Kidney epithelial cell (primary cell): ENCODE data around the gene SEMA4D. TPM values are rescaled to one million over a fixed set of nuclear protein-coding genes. Genes with fewer than 3 reads are reported as not detected.

Experiments used
- DNase-seq: peaks from one replicate; pipeline ENCODE4 v3.0.0-alpha.2; 2010; ENCODE audit warnings: low read depth
- H3K27me3 ChIP-seq: 2 replicates; pipeline ENCODE4 v1.6.0; 2011; ENCODE audit warnings: low read length; ENCODE audit not compliant: control insufficient read depth, insufficient read depth
- H3K36me3 ChIP-seq: 2 replicates; pipeline ENCODE4 v1.5.1; 2011; ENCODE audit warnings: low read length; ENCODE audit not compliant: control insufficient read depth, insufficient read depth
- H3K4me3 ChIP-seq: 2 replicates; pipeline ENCODE4 v1.5.1; 2011; ENCODE audit warnings: low read depth, mild to moderate bottlenecking, control low read depth, low read length
- CTCF ChIP-seq: IDR thresholded peaks from 2 replicates; pipeline ENCODE4 v1.5.1; 2011; ENCODE audit warnings: mild to moderate bottlenecking, moderate library complexity, low read length, control low read depth, inconsistent platforms; ENCODE audit not compliant: insufficient read depth, poor library complexity, severe bottlenecking
- total RNA-seq: library from RNA; depleted of rRNA; stranded (reverse); fragments of >200 nt; gene quantifications from 2 replicates; pipeline ENCODE4 v1.2.3, GENCODE V29; 2015

The SEMA4D gene
- total RNA-seq, 1 donor from 2014 or later: 30.7 TPM

GRCh38 chr9:89431930-89432725 lies 65.8 kb downstream of the SEMA4D start:
- DNase-seq: no peak
- Histone ChIP-seq H3K36me3 (no peaks in the 10 kb centered on the region), H3K27me3 (no peaks in the 10 kb centered on the region), H3K4me3 (no peak overlapping the region)
- TF ChIP-seq CTCF: no peak

GRCh38 chr9:89430995-89431394 lies 66.9 kb downstream of the SEMA4D start:
- no peaks in the 10 kb centered on the region for H3K27me3 ChIP-seq
- TF ChIP-seq CTCF: no peak
- DNase-seq: no peak
- H3K4me3 ChIP-seq: no peak overlapping the region
- H3K36me3 ChIP-seq: no peaks in the 10 kb centered on the region

- TF ChIP-seq CTCF: peak; percentile 38
- DNase-seq: no peak
- H3K4me3 ChIP-seq: no peak overlapping the region
- no peaks in the 10 kb centered on the region for H3K36me3 ChIP-seq
- H3K27me3 ChIP-seq: no peaks in the 10 kb centered on the region
Measured at GRCh38 chr9:89428901-89429890, 68.7 kb downstream of the SEMA4D start.

- DNase-seq: no peak
- H3K27me3 ChIP-seq: no peaks in the 10 kb centered on the region
- no peak overlapping the region for H3K4me3 ChIP-seq
- no peaks in the 10 kb centered on the region for H3K36me3 ChIP-seq
- no peak for TF ChIP-seq CTCF
Measured at GRCh38 chr9:89428222-89428761, 69.6 kb downstream of the SEMA4D start.

- Histone ChIP-seq H3K27me3 (no peaks in the 10 kb centered on the region), H3K4me3 (no peak overlapping the region), H3K36me3 (no peaks in the 10 kb centered on the region)
- no peak for DNase-seq
- no peak for TF ChIP-seq CTCF
Measured at GRCh38 chr9:89427621-89428221, 70.2 kb downstream of the SEMA4D start.
